ENCODE results near the gene SLC17A3.

DNA sequence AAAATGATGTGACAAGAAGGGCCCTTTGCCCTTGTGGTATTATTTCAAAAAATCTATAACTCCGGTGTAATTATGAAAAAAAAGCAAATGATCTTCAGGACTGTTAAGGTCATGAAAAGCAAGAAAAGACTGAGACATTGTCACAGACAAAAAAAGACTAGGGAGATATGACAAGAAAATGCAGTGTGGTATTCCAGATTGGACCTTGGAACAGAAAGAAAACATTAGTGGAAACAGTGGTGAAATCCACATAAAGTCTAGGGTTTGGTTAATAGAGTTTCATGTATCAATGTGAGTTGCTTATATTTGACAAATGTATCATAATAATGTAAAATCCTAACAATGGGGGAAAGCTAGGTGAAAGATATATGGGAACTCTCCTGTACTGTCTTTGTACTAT, 26.8 kb upstream of the SLC17A3 start:
- TF ChIP-seq ATF7 (IDR thresholded peaks at IDR 0.05; ENCODE audit: low read depth) = no peak
- TF ChIP-seq, protein P1, sequence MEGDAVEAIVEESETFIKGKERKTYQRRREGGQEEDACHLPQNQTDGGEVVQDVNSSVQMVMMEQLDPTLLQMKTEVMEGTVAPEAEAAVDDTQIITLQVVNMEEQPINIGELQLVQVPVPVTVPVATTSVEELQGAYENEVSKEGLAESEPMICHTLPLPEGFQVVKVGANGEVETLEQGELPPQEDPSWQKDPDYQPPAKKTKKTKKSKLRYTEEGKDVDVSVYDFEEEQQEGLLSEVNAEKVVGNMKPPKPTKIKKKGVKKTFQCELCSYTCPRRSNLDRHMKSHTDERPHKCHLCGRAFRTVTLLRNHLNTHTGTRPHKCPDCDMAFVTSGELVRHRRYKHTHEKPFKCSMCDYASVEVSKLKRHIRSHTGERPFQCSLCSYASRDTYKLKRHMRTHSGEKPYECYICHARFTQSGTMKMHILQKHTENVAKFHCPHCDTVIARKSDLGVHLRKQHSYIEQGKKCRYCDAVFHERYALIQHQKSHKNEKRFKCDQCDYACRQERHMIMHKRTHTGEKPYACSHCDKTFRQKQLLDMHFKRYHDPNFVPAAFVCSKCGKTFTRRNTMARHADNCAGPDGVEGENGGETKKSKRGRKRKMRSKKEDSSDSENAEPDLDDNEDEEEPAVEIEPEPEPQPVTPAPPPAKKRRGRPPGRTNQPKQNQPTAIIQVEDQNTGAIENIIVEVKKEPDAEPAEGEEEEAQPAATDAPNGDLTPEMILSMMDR (IDR thresholded peaks at IDR 0.05 in 2 of 3, conservative IDR thresholded peaks at IDR 0.05 in 1 of 3; ENCODE audit: control insufficient read depth in 2 of 3, extremely low read depth in 1 of 3, insufficient read depth in 1 of 3, low read depth in 3 of 3, low read length in 3 of 3) = no peak
- TF ChIP-seq HCFC1 (IDR thresholded peaks at IDR 0.05; ENCODE audit: low read length) = no peak
- no peak for TF ChIP-seq SMARCA5 (IDR thresholded peaks at IDR 0.05)
- TF ChIP-seq, protein P2, sequence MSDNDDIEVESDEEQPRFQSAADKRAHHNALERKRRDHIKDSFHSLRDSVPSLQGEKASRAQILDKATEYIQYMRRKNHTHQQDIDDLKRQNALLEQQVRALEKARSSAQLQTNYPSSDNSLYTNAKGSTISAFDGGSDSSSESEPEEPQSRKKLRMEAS (IDR thresholded peaks at IDR 0.05; ENCODE audit: low read depth, low read length) = no peak
- TF ChIP-seq NFXL1 (IDR thresholded peaks at IDR 0.05; ENCODE audit: borderline replicate concordance) = no peak
